Effector memory CD8-positive, alpha-beta T cell (primary cell): ENCODE results near the gene CNTD1.
"Not testable (repeated sequence)": the region's sequence is repeated elsewhere in the genome, so short reads cannot be mapped to it uniquely, and the experiment has no call there.

Experiments
- ATAC-seq: fragments of 150-1000 bp; cut with Tn5 transposase; replicated peaks from 2 replicates; pipeline ENCODE4 v1.10.0; 2021; ENCODE audit warnings: mild to moderate bottlenecking, moderate library complexity
- DNase-seq, 3 experiments: peaks; one replicate each; pipeline ENCODE4 v3.0.0; 2021
- H3K27ac Mint-ChIP-seq, 2 donors: one replicate each; pipeline ENCODE4 v1.8.0; 2022; ENCODE audit warnings: mild to moderate bottlenecking in 2 of 2, mixed read lengths in 2 of 2, moderate library complexity in 2 of 2
- H3K27me3 Mint-ChIP-seq, 2 donors: one replicate each; pipeline ENCODE4 v1.8.0; 2022; ENCODE audit warnings: mixed read lengths in 2 of 2
- H3K36me3 Mint-ChIP-seq: one replicate; pipeline ENCODE4 v1.8.0; 2022; ENCODE audit warnings: mild to moderate bottlenecking, moderate library complexity, mixed read lengths; ENCODE audit not compliant: insufficient read depth
- H3K4me1 Mint-ChIP-seq, 2 donors: one replicate each; pipeline ENCODE4 v1.8.0; 2022; ENCODE audit warnings: low read depth in 2 of 2, mixed read lengths in 2 of 2
- H3K4me3 Mint-ChIP-seq, 2 donors: one replicate each; pipeline ENCODE4 v1.8.0; 2022; ENCODE audit warnings: mild to moderate bottlenecking in 2 of 2, mixed read lengths in 2 of 2, moderate library complexity in 2 of 2
- H3K9me3 Mint-ChIP-seq, 2 donors: one replicate each; pipeline ENCODE4 v1.8.0; 2022; ENCODE audit warnings: mixed read lengths in 2 of 2

Gene CNTD1

GRCh38 chr17:42849031-42849430, 50.4 kb downstream of the CNTD1 start:
- ATAC-seq (no peak), DNase-seq (no peak)
- peaks cover 8 to 13% of the 10 kb centered on the region in 2 donors for H3K4me1 Mint-ChIP-seq
- no peak overlapping the region for H3K4me3 Mint-ChIP-seq
- no peak overlapping the region for H3K27ac Mint-ChIP-seq
- H3K27me3 Mint-ChIP-seq = peaks cover 8 to 18% of the 10 kb centered on the region in 2 donors
- no peaks in the 10 kb centered on the region for H3K9me3 Mint-ChIP-seq
- H3K36me3 Mint-ChIP-seq = peaks cover 14% of the 10 kb centered on the region

GRCh38 chr17:42849451-42850181, 51.0 kb downstream of the CNTD1 start:
- peaks cover 8 to 13% of the 10 kb centered on the region in 2 donors for H3K4me1 Mint-ChIP-seq
- H3K27ac Mint-ChIP-seq = no peak overlapping the region
- H3K36me3 Mint-ChIP-seq = peaks cover 11% of the 10 kb centered on the region
- H3K9me3 Mint-ChIP-seq = no peaks in the 10 kb centered on the region
- H3K4me3 Mint-ChIP-seq = no peak overlapping the region
- no peak for ATAC-seq
- H3K27me3 Mint-ChIP-seq = peaks cover 14 to 23% of the 10 kb centered on the region in 2 donors
- no peak for DNase-seq

DNA sequence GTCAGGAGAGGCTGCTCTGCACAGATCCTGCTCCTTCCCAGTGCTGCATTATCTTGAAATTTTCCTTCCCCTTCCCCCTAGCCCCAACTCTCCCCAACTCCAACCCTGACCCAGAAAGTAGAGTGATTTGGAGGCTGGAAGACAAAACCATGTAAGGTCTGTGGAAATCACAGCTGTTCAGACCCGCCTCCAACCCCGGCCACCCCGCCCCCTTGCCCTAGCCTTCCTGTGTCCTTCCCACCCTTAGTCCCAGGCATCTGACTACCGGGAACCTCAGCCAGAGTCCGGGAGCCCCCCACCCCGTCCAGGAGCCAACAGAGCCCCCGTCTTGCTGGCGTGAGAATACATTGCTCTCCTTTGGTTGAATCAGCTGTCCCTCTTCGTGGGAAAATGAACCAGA, 52.3 kb downstream of the CNTD1 start, which contains the start of gene AOC3:
TSS of gene AOC3 (plus strand) at position 246 of the 400 bp plus-strand sequence. CDS start at position 391, 145 bp downstream.
- DNase-seq (no peak), ATAC-seq (no peak)
- H3K9me3 Mint-ChIP-seq = no peaks in the 10 kb centered on the region
- peaks cover 14 to 29% of the 10 kb centered on the region in 2 donors for H3K27me3 Mint-ChIP-seq
- peaks cover 3% of the 10 kb centered on the region for H3K36me3 Mint-ChIP-seq
- no peak within 1 kb of the TSS for H3K4me3 Mint-ChIP-seq
- no peak within 1 kb of the TSS for H3K27ac Mint-ChIP-seq
- H3K4me1 Mint-ChIP-seq = peaks cover 2 to 7% of the 10 kb centered on the region in 2 donors

DNA sequence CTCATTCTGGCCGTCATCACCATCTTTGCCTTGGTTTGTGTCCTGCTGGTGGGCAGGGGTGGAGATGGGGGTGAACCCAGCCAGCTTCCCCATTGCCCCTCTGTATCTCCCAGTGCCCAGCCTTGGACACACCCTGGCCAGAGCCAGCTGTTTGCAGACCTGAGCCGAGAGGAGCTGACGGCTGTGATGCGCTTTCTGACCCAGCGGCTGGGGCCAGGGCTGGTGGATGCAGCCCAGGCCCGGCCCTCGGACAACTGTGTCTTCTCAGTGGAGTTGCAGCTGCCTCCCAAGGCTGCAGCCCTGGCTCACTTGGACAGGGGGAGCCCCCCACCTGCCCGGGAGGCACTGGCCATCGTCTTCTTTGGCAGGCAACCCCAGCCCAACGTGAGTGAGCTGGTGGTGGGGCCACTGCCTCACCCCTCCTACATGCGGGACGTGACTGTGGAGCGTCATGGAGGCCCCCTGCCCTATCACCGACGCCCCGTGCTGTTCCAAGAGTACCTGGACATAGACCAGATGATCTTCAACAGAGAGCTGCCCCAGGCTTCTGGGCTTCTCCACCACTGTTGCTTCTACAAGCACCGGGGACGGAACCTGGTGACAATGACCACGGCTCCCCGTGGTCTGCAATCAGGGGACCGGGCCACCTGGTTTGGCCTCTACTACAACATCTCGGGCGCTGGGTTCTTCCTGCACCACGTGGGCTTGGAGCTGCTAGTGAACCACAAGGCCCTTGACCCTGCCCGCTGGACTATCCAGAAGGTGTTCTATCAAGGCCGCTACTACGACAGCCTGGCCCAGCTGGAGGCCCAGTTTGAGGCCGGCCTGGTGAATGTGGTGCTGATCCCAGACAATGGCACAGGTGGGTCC, 52.9 kb downstream of the CNTD1 start:
- not testable (repeated sequence) for H3K36me3 Mint-ChIP-seq, DNase-seq, H3K9me3 Mint-ChIP-seq, H3K4me3 Mint-ChIP-seq, ATAC-seq, H3K4me1 Mint-ChIP-seq, H3K27ac Mint-ChIP-seq
- H3K27me3 Mint-ChIP-seq = peaks cover 14 to 36% of the 10 kb centered on the region in 2 donors

- peaks cover 2% of the 10 kb centered on the region for H3K36me3 Mint-ChIP-seq
- H3K27me3 Mint-ChIP-seq = peaks cover 14 to 43% of the 10 kb centered on the region in 2 donors
- H3K4me3 Mint-ChIP-seq = no peak overlapping the region
- DNase-seq (no peak), ATAC-seq (no peak)
- H3K9me3 Mint-ChIP-seq = no peaks in the 10 kb centered on the region
- no peak overlapping the region for H3K27ac Mint-ChIP-seq
- H3K4me1 Mint-ChIP-seq = peaks cover 0 to 3% of the 10 kb centered on the region in 2 donors
These were observed 53.7 kb downstream of the CNTD1 start for GRCh38 chr17:42852351-42852750.

GRCh38 chr17:42853004-42853403, 54.3 kb downstream of the CNTD1 start:
- ATAC-seq = no peak
- Mint-ChIP-seq H3K36me3 (peaks cover 2% of the 10 kb centered on the region), H3K4me3 (no peak overlapping the region), H3K9me3 (no peaks in the 10 kb centered on the region), H3K27me3 (peaks cover 14 to 45% of the 10 kb centered on the region in 2 donors), H3K4me1 (peaks cover 0 to 3% of the 10 kb centered on the region in 2 donors), H3K27ac (no peak overlapping the region)
- no peak for DNase-seq

GRCh38 chr17:42853597-42853967, 54.9 kb downstream of the CNTD1 start:
- peaks cover 0 to 3% of the 10 kb centered on the region in 2 donors for H3K4me1 Mint-ChIP-seq
- no peak for DNase-seq
- no peaks in the 10 kb centered on the region for H3K9me3 Mint-ChIP-seq
- H3K27ac Mint-ChIP-seq = no peak overlapping the region
- peaks cover 14 to 45% of the 10 kb centered on the region in 2 donors for H3K27me3 Mint-ChIP-seq
- H3K36me3 Mint-ChIP-seq = peaks cover 2% of the 10 kb centered on the region
- ATAC-seq = no peak
- no peak overlapping the region for H3K4me3 Mint-ChIP-seq

- DNase-seq = no peak
- H3K27me3 Mint-ChIP-seq = peaks cover 14 to 45% of the 10 kb centered on the region in 2 donors
- H3K9me3 Mint-ChIP-seq = no peaks in the 10 kb centered on the region
- H3K4me1 Mint-ChIP-seq = peaks cover 0 to 3% of the 10 kb centered on the region in 2 donors
- H3K36me3 Mint-ChIP-seq = peaks cover 2% of the 10 kb centered on the region
- H3K27ac Mint-ChIP-seq = no peak overlapping the region
- no peak overlapping the region for H3K4me3 Mint-ChIP-seq
- ATAC-seq = no peak
These were observed 55.5 kb downstream of the CNTD1 start for GRCh38 chr17:42853968-42854790.

DNA sequence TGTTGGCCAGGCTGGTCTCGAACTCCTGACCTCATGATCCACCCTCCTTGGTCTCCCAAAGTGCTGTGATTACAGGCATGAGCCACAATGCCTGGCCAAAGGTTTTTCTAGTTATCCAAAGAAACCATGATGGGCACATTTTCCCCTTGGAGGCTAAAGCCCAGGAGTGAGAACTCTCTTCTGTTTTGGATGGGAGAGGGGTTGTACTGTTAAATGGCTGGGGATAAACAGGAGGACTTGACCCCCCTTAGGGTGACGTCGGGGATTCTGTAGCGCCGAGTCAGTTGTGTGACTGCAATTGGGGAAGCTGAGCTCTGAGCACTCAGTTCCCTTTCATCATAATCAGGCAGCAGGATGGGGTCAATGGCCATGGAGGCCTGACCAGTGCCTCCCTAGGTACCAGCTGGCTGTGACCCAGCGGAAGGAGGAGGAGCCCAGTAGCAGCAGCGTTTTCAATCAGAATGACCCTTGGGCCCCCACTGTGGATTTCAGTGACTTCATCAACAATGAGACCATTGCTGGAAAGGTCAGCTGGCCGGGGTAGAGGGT, 56.5 kb downstream of the CNTD1 start:
- DNase-seq (no peak), ATAC-seq (no peak)
- H3K9me3 Mint-ChIP-seq = no peaks in the 10 kb centered on the region
- H3K4me1 Mint-ChIP-seq = peaks cover 0 to 2% of the 10 kb centered on the region in 2 donors
- H3K4me3 Mint-ChIP-seq = no peak overlapping the region
- peaks cover 14 to 45% of the 10 kb centered on the region in 2 donors for H3K27me3 Mint-ChIP-seq
- H3K27ac Mint-ChIP-seq = no peak overlapping the region
- H3K36me3 Mint-ChIP-seq = peaks cover 2% of the 10 kb centered on the region

- not testable (repeated sequence) for H3K36me3 Mint-ChIP-seq, H3K27ac Mint-ChIP-seq, ATAC-seq, H3K4me1 Mint-ChIP-seq, H3K4me3 Mint-ChIP-seq, DNase-seq, H3K9me3 Mint-ChIP-seq
- H3K27me3 Mint-ChIP-seq = peaks cover 14 to 45% of the 10 kb centered on the region in 2 donors
These were observed 57.4 kb downstream of the CNTD1 start for GRCh38 chr17:42856093-42856492.

- ATAC-seq = not testable (repeated sequence)
These were observed 57.9 kb downstream of the CNTD1 start for GRCh38 chr17:42856516-42856915.

DNA sequence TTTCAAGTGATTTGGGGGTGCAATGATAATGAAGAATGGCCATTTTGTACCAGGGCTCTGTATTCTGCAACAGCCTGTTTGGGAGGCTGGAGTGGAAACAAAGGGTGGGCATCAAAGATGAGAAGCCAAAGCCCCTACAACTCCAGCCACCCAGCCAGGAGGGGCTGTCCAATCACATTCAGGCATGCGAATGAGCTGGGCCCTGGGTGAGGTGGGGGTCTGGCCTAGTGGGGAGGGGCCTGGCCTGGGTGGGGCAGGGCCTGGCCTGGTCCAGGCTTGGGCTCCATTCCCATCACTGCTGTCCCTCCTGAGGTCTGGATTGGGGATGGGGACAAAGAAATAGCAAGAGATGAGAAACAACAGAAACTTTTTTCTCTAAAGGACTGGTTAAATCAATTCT, 58.7 kb downstream of the CNTD1 start:
- H3K4me3 Mint-ChIP-seq = no peak overlapping the region

More at GRCh38 chr17:42856516-42856915, 57.9 kb downstream of the CNTD1 start:
- not testable (repeated sequence) for H3K4me1 Mint-ChIP-seq, DNase-seq, H3K4me3 Mint-ChIP-seq, H3K36me3 Mint-ChIP-seq, H3K27ac Mint-ChIP-seq, H3K9me3 Mint-ChIP-seq
- H3K27me3 Mint-ChIP-seq = peaks cover 14 to 45% of the 10 kb centered on the region in 2 donors

More for the DNA sequence above, 58.7 kb downstream of the CNTD1 start:
- Mint-ChIP-seq H3K36me3 (peaks cover 5% of the 10 kb centered on the region), H3K9me3 (no peaks in the 10 kb centered on the region), H3K27me3 (peaks cover 14 to 44% of the 10 kb centered on the region in 2 donors), H3K27ac (no peak overlapping the region), H3K4me1 (no peaks in the 10 kb centered on the region)
- ATAC-seq (no peak), DNase-seq (no peak)
